ENCODE data around the gene GRIA3. TPM values are rescaled to one million over a fixed set of nuclear protein-coding genes. Genes with fewer than 3 reads are reported as not detected.

The GRIA3 gene
- 0.07 and 0.08 TPM in 2 replicates for polyA plus RNA-seq (2013)

- no peak within 1 kb of the TSS for H4K91ac ChIP-seq (ENCODE audit: low read depth, low read length)
- no peaks in the 10 kb centered on the region for H3K79me2 ChIP-seq (ENCODE audit: control insufficient read depth, insufficient read depth, low read length, poor library complexity)
Measured at GRCh38 chrX:123184219-123184865, at the start of gene GRIA3. Gene GRIA3, plus strand, starts transcription at chrX:123184278. Its CDS starts 258 bp downstream, at chrX:123184536.

GRCh38 chrX:123138473-123138872 lies 45.6 kb upstream of the GRIA3 start:
- Histone ChIP-seq H2BK120ac (ENCODE audit: insufficient read depth, low read length, poor library complexity) (no peak overlapping the region), H3K4me2 (ENCODE audit: low read length) (no peak overlapping the region), H4K8ac (ENCODE audit: low read depth, low read length) (no peak overlapping the region), H4K12ac (ENCODE audit: low read depth, low read length) (no peak overlapping the region), H3K23ac (ENCODE audit: low read length) (no peak overlapping the region), H3K14ac (ENCODE audit: low read length) (no peak overlapping the region), H3K27me3 (ENCODE audit: insufficient read depth, low read length) (no peaks in the 10 kb centered on the region), H3K4me1 (ENCODE audit: control insufficient read depth in 1 of 2, insufficient read depth in 2 of 2, low read length in 2 of 2) (no peaks in the 10 kb centered on the region), H3K9me3 (ENCODE audit: insufficient read depth, low read depth, low read length) (no peaks in the 10 kb centered on the region), H3K18ac (ENCODE audit: low read length) (no peak overlapping the region), H2BK12ac (ENCODE audit: low read length) (no peak overlapping the region), H3K9ac (ENCODE audit: low read length) (no peak overlapping the region), H3K79me2 (ENCODE audit: control insufficient read depth, insufficient read depth, low read length, poor library complexity) (no peaks in the 10 kb centered on the region), H2AK5ac (ENCODE audit: low read length) (no peak overlapping the region), H4K91ac (ENCODE audit: low read depth, low read length) (no peak overlapping the region), H3K4me3 (ENCODE audit: low read depth, low read length) (no peak overlapping the region), H3K4ac (ENCODE audit: low read depth, low read length) (no peak overlapping the region), H2BK5ac (ENCODE audit: low read depth, low read length, poor library complexity) (no peak overlapping the region), H3K27ac (ENCODE audit: low read depth, low read length) (no peak overlapping the region), H3K36me3 (ENCODE audit: control insufficient read depth in 1 of 2, insufficient read depth in 2 of 2, low read length in 2 of 2) (no peaks in the 10 kb centered on the region), H3K79me1 (ENCODE audit: low read length) (no peaks in the 10 kb centered on the region), H2AFZ (ENCODE audit: insufficient read depth, low read length, poor library complexity) (no peak overlapping the region)
- DNase-seq, result peak in 1 of 2 donors; percentile 35
- WGBS (ENCODE audit: extremely low coverage, insufficient coverage, insufficient read length), result no CpG with 5 or more reads among the region's 1 CpG

More at GRCh38 chrX:123184219-123184865, at the start of gene GRIA3:
- H3K27ac ChIP-seq (ENCODE audit: low read depth, low read length), result no peak within 1 kb of the TSS
- H2AFZ ChIP-seq (ENCODE audit: insufficient read depth, low read length, poor library complexity), result peak within 1 kb of the TSS; percentile 41
- no CpG with 5 or more reads among the region's 33 CpGs for WGBS (ENCODE audit: extremely low coverage, insufficient coverage, insufficient read length)
- no peaks in the 10 kb centered on the region for H3K36me3 ChIP-seq (ENCODE audit: control insufficient read depth in 1 of 2, insufficient read depth in 2 of 2, low read length in 2 of 2)
- H3K23ac ChIP-seq (ENCODE audit: low read length), result no peak within 1 kb of the TSS
- no peak within 1 kb of the TSS for H2BK12ac ChIP-seq (ENCODE audit: low read length)
- no peaks in the 10 kb centered on the region for H3K79me1 ChIP-seq (ENCODE audit: low read length)
- H3K4me1 ChIP-seq (ENCODE audit: control insufficient read depth in 1 of 2, insufficient read depth in 2 of 2, low read length in 2 of 2), result no peaks in the 10 kb centered on the region
- H2BK5ac ChIP-seq (ENCODE audit: low read depth, low read length, poor library complexity), result no peak within 1 kb of the TSS
- no peak within 1 kb of the TSS for H3K14ac ChIP-seq (ENCODE audit: low read length)
- H3K9me3 ChIP-seq (ENCODE audit: insufficient read depth, low read depth, low read length), result no peaks in the 10 kb centered on the region
- H3K4ac ChIP-seq (ENCODE audit: low read depth, low read length), result no peak within 1 kb of the TSS
- H3K18ac ChIP-seq (ENCODE audit: low read length), result no peak within 1 kb of the TSS
- H3K4me2 ChIP-seq (ENCODE audit: low read length), result peak within 1 kb of the TSS; percentile 76
- H3K9ac ChIP-seq (ENCODE audit: low read length), result no peak within 1 kb of the TSS
- H3K27me3 ChIP-seq (ENCODE audit: insufficient read depth, low read length), result peaks cover 11% of the 10 kb centered on the region
- no peak within 1 kb of the TSS for H3K4me3 ChIP-seq (ENCODE audit: low read depth, low read length)
- no peak within 1 kb of the TSS for H2AK5ac ChIP-seq (ENCODE audit: low read length)
- no peak within 1 kb of the TSS for H4K8ac ChIP-seq (ENCODE audit: low read depth, low read length)
- no peak for DNase-seq
- no peak within 1 kb of the TSS for H4K12ac ChIP-seq (ENCODE audit: low read depth, low read length)
- H2BK120ac ChIP-seq (ENCODE audit: insufficient read depth, low read length, poor library complexity), result no peak within 1 kb of the TSS

DNA sequence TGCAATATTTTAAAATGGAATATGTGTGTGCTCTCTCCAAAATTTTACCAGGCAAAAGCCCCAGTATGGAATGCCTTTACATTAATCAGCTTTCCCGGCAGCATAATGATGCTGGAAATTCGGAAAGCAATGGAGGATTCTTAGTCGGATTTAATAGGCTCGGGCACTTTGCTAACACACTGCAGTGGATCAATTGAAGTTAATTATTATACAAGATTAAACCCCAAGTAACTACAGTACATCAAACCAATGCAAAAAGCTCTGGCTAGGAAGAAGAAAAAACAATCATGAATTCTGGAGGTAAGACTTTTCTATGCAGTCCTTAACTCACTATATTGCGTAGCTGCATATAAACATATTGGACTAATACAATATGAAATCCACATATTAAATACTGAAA lies 43.6 kb upstream of the GRIA3 start:
- Histone ChIP-seq H3K79me1 (ENCODE audit: low read length) (no peaks in the 10 kb centered on the region), H4K8ac (ENCODE audit: low read depth, low read length) (no peak overlapping the region), H4K91ac (ENCODE audit: low read depth, low read length) (no peak overlapping the region), H4K12ac (ENCODE audit: low read depth, low read length) (no peak overlapping the region), H3K4ac (ENCODE audit: low read depth, low read length) (no peak overlapping the region), H3K36me3 (ENCODE audit: control insufficient read depth in 1 of 2, insufficient read depth in 2 of 2, low read length in 2 of 2) (no peaks in the 10 kb centered on the region), H3K9me3 (ENCODE audit: insufficient read depth, low read depth, low read length) (no peaks in the 10 kb centered on the region), H3K14ac (ENCODE audit: low read length) (no peak overlapping the region), H3K18ac (ENCODE audit: low read length) (no peak overlapping the region), H3K27ac (ENCODE audit: low read depth, low read length) (no peak overlapping the region), H2BK120ac (ENCODE audit: insufficient read depth, low read length, poor library complexity) (no peak overlapping the region), H3K4me2 (ENCODE audit: low read length) (no peak overlapping the region), H2BK12ac (ENCODE audit: low read length) (no peak overlapping the region), H3K4me1 (ENCODE audit: control insufficient read depth in 1 of 2, insufficient read depth in 2 of 2, low read length in 2 of 2) (no peaks in the 10 kb centered on the region), H3K79me2 (ENCODE audit: control insufficient read depth, insufficient read depth, low read length, poor library complexity) (no peaks in the 10 kb centered on the region), H2BK5ac (ENCODE audit: low read depth, low read length, poor library complexity) (no peak overlapping the region), H3K4me3 (ENCODE audit: low read depth, low read length) (no peak overlapping the region), H2AK5ac (ENCODE audit: low read length) (no peak overlapping the region), H3K9ac (ENCODE audit: low read length) (no peak overlapping the region), H2AFZ (ENCODE audit: insufficient read depth, low read length, poor library complexity) (no peak overlapping the region), H3K27me3 (ENCODE audit: insufficient read depth, low read length) (no peaks in the 10 kb centered on the region), H3K23ac (ENCODE audit: low read length) (no peak overlapping the region)
- DNase-seq, result no peak
- WGBS (ENCODE audit: extremely low coverage, insufficient coverage, insufficient read length), result no CpG with 5 or more reads among the region's 5 CpGs

DNA sequence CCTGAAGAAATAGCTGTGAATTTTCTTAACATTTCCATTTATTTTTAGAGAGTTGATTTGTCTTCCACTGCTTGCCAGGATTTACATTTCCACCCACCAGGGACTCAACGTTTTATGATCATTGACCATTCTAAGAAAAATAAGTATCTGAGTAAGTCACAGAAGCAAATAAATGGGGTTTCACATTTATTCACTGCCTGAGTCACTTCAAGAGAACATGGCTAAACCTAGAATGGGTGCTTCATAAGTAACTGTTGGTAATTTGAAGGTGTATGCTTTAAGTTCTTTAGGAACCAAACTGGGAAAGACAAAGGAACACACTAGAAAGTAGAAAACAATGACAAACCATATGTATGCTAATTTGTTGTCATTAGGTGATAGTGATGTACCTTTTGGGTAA lies 43.2 kb upstream of the GRIA3 start:
- Histone ChIP-seq H4K12ac (ENCODE audit: low read depth, low read length) (no peak overlapping the region), H4K8ac (ENCODE audit: low read depth, low read length) (no peak overlapping the region), H3K14ac (ENCODE audit: low read length) (no peak overlapping the region), H3K18ac (ENCODE audit: low read length) (no peak overlapping the region), H3K79me1 (ENCODE audit: low read length) (no peaks in the 10 kb centered on the region), H2AFZ (ENCODE audit: insufficient read depth, low read length, poor library complexity) (no peak overlapping the region), H3K9me3 (ENCODE audit: insufficient read depth, low read depth, low read length) (no peaks in the 10 kb centered on the region), H3K27me3 (ENCODE audit: insufficient read depth, low read length) (no peaks in the 10 kb centered on the region), H4K91ac (ENCODE audit: low read depth, low read length) (no peak overlapping the region), H3K4me2 (ENCODE audit: low read length) (no peak overlapping the region), H3K23ac (ENCODE audit: low read length) (no peak overlapping the region), H3K36me3 (ENCODE audit: control insufficient read depth in 1 of 2, insufficient read depth in 2 of 2, low read length in 2 of 2) (no peaks in the 10 kb centered on the region), H3K4me1 (ENCODE audit: control insufficient read depth in 1 of 2, insufficient read depth in 2 of 2, low read length in 2 of 2) (no peaks in the 10 kb centered on the region), H3K4ac (ENCODE audit: low read depth, low read length) (no peak overlapping the region), H2BK120ac (ENCODE audit: insufficient read depth, low read length, poor library complexity) (no peak overlapping the region), H3K27ac (ENCODE audit: low read depth, low read length) (no peak overlapping the region), H2AK5ac (ENCODE audit: low read length) (no peak overlapping the region), H2BK12ac (ENCODE audit: low read length) (no peak overlapping the region), H3K4me3 (ENCODE audit: low read depth, low read length) (no peak overlapping the region), H3K79me2 (ENCODE audit: control insufficient read depth, insufficient read depth, low read length, poor library complexity) (no peaks in the 10 kb centered on the region), H2BK5ac (ENCODE audit: low read depth, low read length, poor library complexity) (no peak overlapping the region), H3K9ac (ENCODE audit: low read length) (no peak overlapping the region)
- WGBS (ENCODE audit: extremely low coverage, insufficient coverage, insufficient read length), result no CpG with 5 or more reads among the region's 1 CpG
- no peak for DNase-seq
